ENCODE data around the gene LRRC53.

Gene LRRC53

DNA sequence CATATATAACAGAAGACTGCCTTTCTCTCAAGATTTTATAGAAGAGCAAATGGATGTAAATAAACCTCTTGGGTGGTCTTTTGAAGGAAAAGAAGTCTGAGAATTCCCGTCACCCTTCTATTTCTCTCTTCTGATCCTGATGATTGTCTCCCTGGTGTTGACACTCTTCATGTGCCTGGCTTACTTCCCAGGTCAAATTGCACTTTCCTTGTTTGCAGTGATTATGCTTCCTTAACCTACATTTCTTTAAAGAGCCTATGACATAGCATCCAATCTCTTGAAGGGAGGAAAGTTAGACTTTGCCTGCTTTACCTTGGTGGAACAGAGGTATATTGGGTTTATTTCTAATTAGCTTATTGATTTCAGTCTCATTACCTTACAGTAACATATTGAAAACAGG is 80.1 kb downstream of the LRRC53 start:
- no peak for DNase-seq (ENCODE audit: low read depth, low spot score)

DNA sequence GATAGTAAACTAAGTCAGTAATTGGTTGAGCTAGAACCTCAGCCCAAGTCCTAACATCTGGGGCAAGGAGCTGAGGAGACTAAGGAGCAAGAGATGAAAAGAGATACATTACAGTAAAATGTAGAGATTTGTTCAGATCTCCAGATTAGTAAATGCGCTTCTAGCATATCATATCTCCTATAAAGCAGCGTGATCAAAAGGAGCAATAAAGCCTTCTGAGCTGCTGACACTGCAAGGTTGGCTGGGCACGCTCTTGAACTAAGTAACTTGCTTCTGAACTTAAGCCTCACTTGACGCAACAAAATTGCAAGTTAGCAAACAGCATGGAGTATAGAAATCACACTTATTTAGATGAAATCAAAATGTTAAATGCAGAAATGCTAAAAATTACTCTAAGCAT is 80.9 kb downstream of the LRRC53 start:
- DNase-seq (ENCODE audit: low read depth, low spot score) = no peak

DNA sequence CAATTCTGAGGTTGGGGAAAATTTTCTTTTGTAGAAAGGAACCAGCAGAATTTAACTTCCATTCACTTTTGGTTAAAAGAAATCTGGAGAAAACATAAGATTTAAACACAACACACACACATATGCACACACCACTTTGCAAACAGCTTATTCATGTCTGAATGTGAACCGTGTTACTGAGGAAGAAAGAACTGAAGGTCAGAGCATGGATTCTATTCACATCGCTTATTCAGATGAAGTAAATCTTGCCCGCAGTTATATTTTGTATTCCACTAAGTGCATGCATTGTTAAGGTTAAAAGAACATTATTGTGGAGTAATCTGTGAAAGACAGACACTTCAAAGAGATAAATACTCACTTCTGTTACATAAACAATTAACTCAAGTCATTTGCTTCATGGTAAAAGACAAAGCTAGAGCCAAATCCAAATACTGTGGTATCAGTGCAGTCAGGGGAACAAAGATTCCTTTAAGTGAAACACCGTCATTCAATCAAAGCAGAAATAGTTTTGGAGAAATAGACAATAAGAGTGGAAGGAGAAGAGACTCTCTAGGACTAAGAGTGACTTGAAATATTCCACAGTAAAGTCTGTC is 82.0 kb downstream of the LRRC53 start:
- DNase-seq (ENCODE audit: low read depth, low spot score) = no peak

DNA sequence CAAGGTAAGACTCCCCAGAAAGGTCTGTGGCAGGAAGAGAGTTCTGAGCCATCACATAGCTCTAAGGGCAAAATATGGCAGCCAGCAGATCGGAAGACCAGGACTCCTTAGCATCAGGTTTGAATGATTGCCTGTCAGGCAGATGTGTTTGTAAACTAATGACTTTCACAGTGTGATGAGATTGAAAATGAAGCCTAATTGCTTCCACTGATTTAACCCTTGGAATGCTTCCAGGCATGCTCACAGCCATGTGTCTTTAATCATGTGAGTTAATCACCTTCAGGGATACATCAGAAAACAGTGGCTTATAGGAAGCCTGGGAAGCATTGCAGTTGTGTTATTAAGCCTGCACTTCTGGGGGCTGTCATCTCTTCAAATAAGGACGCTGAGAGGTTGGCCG is 82.8 kb downstream of the LRRC53 start:
- no peak for DNase-seq (ENCODE audit: low read depth, low spot score)

DNA sequence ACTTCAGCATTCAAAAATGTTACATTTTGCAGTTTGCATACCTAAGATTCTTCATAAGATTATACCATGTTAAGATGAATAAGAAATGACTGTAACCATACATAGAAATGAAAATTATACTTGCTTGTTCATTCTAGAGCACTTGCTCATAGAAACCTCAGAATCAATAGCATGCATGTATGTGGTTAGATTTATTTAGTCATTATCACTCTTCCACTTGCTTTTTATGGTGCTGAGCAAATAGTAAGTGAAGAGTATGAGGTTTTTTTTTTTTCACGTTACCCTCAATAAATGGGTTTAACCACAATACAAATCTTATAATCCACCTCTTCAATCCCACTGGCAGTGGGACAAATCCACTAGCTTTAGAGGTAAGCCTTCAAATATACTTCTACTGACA is 84.7 kb downstream of the LRRC53 start:
- no peak for DNase-seq (ENCODE audit: low read depth, low spot score)

DNA sequence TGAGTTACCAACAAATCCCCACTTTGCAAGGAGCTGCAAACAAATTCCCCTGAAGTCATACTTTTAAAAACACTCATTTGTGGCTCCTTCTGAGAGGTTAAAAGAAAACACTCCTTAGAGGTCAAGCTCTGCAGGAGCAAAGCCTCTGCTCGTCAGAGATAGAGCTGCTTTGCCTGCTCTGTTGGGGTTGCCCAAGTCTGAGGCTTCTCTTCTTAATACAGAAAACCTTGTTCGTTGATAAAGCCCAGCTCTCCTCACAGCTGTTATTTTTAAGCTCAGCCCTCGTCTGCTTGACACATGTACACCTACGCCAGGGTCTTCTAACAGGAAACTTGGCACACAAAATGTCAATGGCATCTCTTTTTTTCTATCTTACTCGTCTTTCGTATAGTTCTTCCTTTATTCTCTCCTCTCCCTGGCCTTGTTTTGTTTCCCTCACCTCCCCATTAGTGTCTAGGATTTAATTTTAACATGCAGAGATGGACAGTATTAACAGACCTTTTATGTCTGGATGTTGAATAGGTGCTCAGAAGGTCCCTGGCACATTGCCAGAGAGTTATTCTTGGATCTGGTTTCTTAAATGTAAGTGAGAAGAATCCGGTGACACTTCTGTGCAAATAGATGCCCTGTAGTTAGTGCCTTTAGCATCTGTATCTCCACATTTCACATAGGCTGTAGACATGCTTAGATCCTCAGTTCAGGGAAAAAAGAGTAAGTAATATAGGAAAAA is 86.0 kb downstream of the LRRC53 start:
- no peak for DNase-seq (ENCODE audit: low read depth, low spot score)

DNA sequence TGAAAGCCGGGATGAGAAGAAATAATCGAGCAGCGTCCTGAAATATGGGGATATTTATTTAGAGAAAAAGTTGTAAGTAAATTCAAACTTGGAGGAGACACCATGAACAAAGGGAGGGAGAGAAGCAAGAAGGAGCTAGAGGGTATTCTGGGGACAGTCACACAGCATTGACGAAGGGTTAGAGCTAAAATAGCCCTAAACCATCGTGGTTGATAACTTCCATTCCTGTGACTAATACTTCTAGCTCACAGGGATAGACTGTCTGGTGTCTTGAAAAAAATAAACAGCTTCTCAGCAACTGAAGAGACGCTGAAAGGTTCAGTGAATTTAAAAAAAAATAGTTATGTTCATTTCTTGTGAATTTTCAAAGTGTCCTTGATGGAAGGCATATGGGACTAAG is 86.7 kb downstream of the LRRC53 start:
- no peak for DNase-seq (ENCODE audit: low read depth, low spot score)

DNA sequence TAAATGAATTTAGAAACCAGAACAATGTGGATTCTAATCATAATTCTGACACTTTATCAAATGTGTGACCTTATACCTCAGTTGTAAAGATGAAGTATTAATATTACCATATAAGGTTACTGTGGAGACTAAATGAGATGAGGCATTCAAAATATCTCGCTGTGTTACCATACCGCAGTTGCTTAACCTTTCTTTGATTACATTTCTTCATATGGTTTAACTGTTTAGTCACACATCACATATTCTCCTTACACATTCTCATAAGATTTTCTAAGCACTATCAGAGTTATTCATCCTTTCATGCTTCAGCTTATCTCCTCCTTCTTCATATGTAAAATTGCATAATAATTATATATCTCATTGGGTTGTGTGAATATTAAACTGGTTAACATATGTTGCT is 88.9 kb downstream of the LRRC53 start:
- DNase-seq (ENCODE audit: low read depth, low spot score) = no peak

DNA sequence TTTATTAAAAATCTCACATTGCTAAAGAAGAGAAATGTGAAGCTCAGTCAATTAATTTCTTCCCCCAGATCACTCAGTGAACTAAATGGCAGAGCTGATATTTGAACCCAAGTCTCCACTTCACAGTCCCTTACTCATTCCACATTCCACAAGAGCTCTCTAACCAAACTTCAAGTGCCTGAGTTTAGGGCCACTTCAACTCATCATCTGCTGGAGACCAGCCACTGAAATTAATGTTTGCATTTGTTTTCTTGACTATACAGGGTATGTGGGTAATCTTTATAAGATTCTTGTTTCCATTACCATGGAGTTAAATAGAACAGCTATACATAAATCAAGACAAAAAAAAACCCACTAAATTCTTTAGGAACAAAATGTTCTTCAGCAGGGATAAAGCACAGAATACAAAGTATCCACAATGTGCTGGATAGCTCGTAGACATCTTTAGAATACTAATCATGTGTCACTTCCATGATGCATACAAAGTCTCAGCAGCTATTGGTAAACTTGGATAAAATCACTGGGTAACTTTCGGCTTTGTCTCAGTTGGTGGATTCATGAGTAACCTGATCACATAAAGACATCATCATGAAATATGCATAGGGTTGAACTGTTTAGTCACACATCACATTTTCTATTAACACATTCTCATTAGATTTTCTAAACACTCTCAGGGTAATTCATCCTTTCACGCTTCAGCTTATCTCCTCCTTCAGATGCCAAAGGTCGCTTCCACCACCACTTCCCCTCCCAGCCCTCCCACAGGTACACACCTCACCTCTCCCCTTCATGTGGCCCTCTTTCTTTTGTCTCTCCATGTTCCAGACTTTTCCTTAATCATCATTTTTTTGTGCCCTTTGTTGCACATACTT is 89.8 kb downstream of the LRRC53 start:
- no peak for DNase-seq (ENCODE audit: low read depth, low spot score)

DNA sequence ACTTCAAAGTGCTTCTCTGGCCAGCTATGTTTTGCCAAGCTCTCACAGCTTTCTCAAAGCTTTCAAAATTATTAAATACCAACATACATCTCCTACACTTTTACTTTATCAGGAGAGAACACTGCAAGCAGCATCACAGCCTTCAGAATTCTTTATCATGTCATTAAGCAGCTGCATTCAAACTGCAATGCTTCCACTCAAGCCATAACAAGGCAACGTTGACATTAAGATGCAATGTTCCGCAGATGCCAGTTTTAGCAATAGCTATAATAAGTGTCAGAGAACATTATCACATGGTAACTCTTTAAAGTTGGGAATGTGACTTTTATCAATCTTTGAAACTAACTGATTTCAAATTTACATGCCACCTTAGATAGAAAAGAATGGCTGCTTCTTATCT is 91.9 kb downstream of the LRRC53 start:
- DNase-seq (ENCODE audit: low read depth, low spot score) = no peak

Data from smooth muscle cell of the brain vasculature (primary cell).